Heart right ventricle (tissue), 16 donors: ENCODE measurements around the gene CEACAM19. TPM values are rescaled to one million over a fixed set of nuclear protein-coding genes. Genes with fewer than 3 reads are reported as not detected.
"Not testable (repeated sequence)": the region's sequence is repeated elsewhere in the genome, so short reads cannot be mapped to it uniquely, and the experiment has no call there.

Experiments used
- ATAC-seq, 8 donors: fragments of 200-7000 bp; cut with Tn5 transposase; one replicate each; pipeline ENCODE4 v1.9.1; 2020; ENCODE audit warnings: mild to moderate bottlenecking in 8 of 8, moderate library complexity in 8 of 8, moderate number of reproducible peaks in 1 of 8
- DNase-seq, 2 donors: peaks; one replicate each; pipeline ENCODE4 v3.0.0-alpha.2; 2020
- H3K27ac ChIP-seq, 10 donors: fragments of 200-600 bp; sonication (generic) in 2 of 10; one replicate each; pipeline versions ENCODE4 v1.5.0 to v1.8.0; 2020 to 2022; ENCODE audit warnings: mild to moderate bottlenecking in 3 of 10
- H3K27me3 ChIP-seq, 7 donors: fragments of 200-600 bp; one replicate each; pipeline ENCODE4 v1.8.0; 2021 to 2022; ENCODE audit warnings: mild to moderate bottlenecking in 2 of 7
- H3K36me3 ChIP-seq, 9 donors: fragments of 200-600 bp; sonication (generic) in 1 of 9; one replicate each; pipeline versions ENCODE4 v1.5.0 to v1.8.0; 2020 to 2022; ENCODE audit warnings: mild to moderate bottlenecking in 2 of 9
- H3K4me1 ChIP-seq, 9 donors: fragments of 200-600 bp; sonication (generic) in 1 of 9; one replicate each; pipeline versions ENCODE4 v1.5.0 to v1.8.0; 2020 to 2022; ENCODE audit warnings: mild to moderate bottlenecking in 4 of 9
- H3K4me3 ChIP-seq, 10 donors: fragments of 200-600 bp; sonication (generic) in 2 of 10; one replicate each; pipeline versions ENCODE4 v1.5.0 to v1.8.0; 2020 to 2022; ENCODE audit warnings: mild to moderate bottlenecking in 7 of 10, moderate library complexity in 2 of 10
- H3K9me3 ChIP-seq, 11 donors: fragments of 200-600 bp in 10 of 11; sonication (generic) in 2 of 11; one replicate each; pipeline versions ENCODE4 v1.5.0 to v1.8.0; 2013 to 2022; ENCODE audit warnings: mild to moderate bottlenecking in 2 of 11, control low read depth in 1 of 11, moderate library complexity in 1 of 11
- WGBS, 2 donors: extraction: QIAGEN DNeasy Blood & Tissue Kit; methylation state at CpG; one replicate each; pipeline ENCODE4 v1.1.7; 2013; ENCODE audit warnings: inconsistent platforms in 1 of 2; 5-methylcytosine and 5-hydroxymethylcytosine counted together
- intact Hi-C, 10 donors: fragments of 100-400 bp; cut with DNase I; formaldehyde crosslinking; loops; one replicate each; pipeline versions ENCODE4 v1.11.1 to v1.14.2; 2022
- polyA plus RNA-seq, 2 donors: library from polyadenylated mRNA; stranded (reverse); fragments of 200-250 nt; gene quantifications; one replicate each; pipeline ENCODE4 v1.2.3, GENCODE V29; 2013
- total RNA-seq, 10 donors: library from RNA; stranded (reverse); fragmentation: NEBNext Ultra II Directional in 3 of 10; extraction: Animal tissue kit (Norgen Biotek cat#: 25700) in 3 of 10; gene quantifications; one replicate each; pipeline versions ENCODE4 v1.2.1 to v1.2.4, GENCODE V29; 2021 to 2023
- TF ChIP-seq, protein P1 (sequence below), 9 donors: fragments of 200-600 bp; sonication (generic) in 2 of 9; IDR thresholded peaks; one replicate each; pipeline versions ENCODE4 v1.5.0 to v1.8.0; 2021 to 2022; ENCODE audit warnings: antibody characterized with exemption in 9 of 9, mild to moderate bottlenecking in 5 of 9, moderate library complexity in 1 of 9
- donor health status: Arrhythmogenic right ventricular cardiomyopathy.
- donor health status: ischemic (EF 13 %, LVEDD 7.1; RV severe dilation, severe dysfunction).
- donor health status: healthy with polysubstance abuse.
- donor health status: DM: no; HTN: yes; CAD: no.
- donor health status: DM: no; HTN: no; CAD: no.
- donor health status: ischemic (EF 25% LVEDD 6.9; RV normal size, moderate dysfunction).
- donor health status: ischemic (EF 25% LVEDD 5.7; RV mildly dilated, moderate dysfunction).
- donor health status: healthy.
- donor health status: DM: yes; HTN: yes; CAD: no.
- donor health status: Ischemic cardiomyopathy.
- donor health status: ischemic (EF 35%, LVEDD 5.7; RV mildly dilated, moderate dysfunction).
- donor health status: nonischemic (EF 11% LVEDD 7.7; RV severe dilation, severe dysfunction).
- donor health status: DM: yes; HTN: yes; CAD: no.
- donor health status: PGD.
- donor health status: ischemic (EF 29% LVEDD 5.4; RV normal size, mild dysfunction).
- donor health status: nonischemic (EF 23%, LVEDD 6.1; RV moderate dilation, normal function).

The CEACAM19 gene
- total and polyA plus RNA-seq, 12 donors: 3.3 to 36.8 (median 5.5) TPM

DNA sequence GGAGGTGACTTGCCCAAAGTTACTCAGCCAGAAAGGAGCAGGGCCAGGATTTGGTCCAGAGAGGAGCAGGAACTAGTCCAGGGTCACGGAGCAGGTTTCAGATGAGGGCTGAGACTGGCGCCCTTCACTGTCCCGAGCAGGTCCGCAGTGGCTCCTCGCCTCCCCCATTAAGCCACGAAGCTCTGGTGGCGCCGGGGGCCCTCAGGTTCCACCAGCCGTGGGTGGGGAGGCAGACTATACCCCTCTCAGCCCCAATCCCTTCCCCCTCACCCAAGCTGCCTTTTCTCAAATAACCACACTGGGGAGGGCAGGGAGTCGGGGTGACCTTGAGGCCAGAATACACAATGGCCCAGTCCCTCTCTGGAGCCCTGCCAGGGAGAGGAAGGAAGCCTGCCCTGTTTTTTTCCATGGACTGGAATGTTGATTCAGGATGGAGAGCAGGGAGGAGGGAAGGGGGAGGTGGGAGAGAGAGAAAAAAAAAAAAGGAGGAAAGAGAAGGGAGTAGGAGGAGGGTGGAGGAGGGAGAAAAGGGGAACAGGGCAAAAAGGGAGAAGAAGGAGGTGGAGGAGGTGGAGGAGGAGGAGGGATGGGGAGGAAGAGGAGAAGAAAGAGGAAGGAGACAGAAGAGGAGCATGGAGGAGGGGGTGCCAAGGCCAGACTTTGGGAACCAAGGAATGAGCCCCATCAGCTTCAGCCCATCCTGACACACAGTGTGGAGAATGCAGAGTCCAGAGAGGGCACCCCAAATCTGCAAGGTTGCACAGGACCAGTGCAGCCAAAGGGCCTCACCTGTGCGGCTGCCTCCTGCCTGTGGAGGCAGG is 47.4 kb downstream of the CEACAM19 start:
- Histone ChIP-seq H3K27me3 (no peaks in the 10 kb centered on the region), H3K9me3 (peaks cover 0 to 16% (median 7%) of the 10 kb centered on the region in 11 donors), H3K36me3 (no peaks in the 10 kb centered on the region), H3K4me1 (peaks cover 12 to 58% (median 48%) of the 10 kb centered on the region in 9 donors), H3K4me3 (peak overlapping the region in 9 of 10 donors; percentile 13 to 44 (median 34)), H3K27ac (peak overlapping the region; percentile 68 to 93 (median 84))
- peak; percentile 81 to 91 (median 85) for ATAC-seq
- TF ChIP-seq, protein P1, sequence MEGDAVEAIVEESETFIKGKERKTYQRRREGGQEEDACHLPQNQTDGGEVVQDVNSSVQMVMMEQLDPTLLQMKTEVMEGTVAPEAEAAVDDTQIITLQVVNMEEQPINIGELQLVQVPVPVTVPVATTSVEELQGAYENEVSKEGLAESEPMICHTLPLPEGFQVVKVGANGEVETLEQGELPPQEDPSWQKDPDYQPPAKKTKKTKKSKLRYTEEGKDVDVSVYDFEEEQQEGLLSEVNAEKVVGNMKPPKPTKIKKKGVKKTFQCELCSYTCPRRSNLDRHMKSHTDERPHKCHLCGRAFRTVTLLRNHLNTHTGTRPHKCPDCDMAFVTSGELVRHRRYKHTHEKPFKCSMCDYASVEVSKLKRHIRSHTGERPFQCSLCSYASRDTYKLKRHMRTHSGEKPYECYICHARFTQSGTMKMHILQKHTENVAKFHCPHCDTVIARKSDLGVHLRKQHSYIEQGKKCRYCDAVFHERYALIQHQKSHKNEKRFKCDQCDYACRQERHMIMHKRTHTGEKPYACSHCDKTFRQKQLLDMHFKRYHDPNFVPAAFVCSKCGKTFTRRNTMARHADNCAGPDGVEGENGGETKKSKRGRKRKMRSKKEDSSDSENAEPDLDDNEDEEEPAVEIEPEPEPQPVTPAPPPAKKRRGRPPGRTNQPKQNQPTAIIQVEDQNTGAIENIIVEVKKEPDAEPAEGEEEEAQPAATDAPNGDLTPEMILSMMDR (IDR thresholded peaks at IDR 0.05): no peak
- DNase-seq: peak; percentile 75 to 89
- WGBS, 2 donors: 12 to 14% methylated on average over 11 of the region's 11 CpGs
- intact Hi-C loops: loop anchor here in 2 of 10 donors (1.0 to 2.0 kb wide), 2 partner anchors 26 to 30 kb away; no protein-coding TSS in a partner anchor

- intact Hi-C loops: loop anchor here in 1 of 10 donors (2.0 kb wide), 1 partner anchor 30 kb away; no protein-coding TSS in a partner anchor
- 74 to 80% methylated on average over 8 of the region's 8 CpGs for WGBS, 2 donors
- peak overlapping the region in 9 of 10 donors; percentile 70 to 93 (median 85) for H3K27ac ChIP-seq
- H3K36me3 ChIP-seq: no peaks in the 10 kb centered on the region
- ATAC-seq (no peak), DNase-seq (no peak)
- no peaks in the 10 kb centered on the region for H3K27me3 ChIP-seq
- TF ChIP-seq, protein P1 (IDR thresholded peaks at IDR 0.05): no peak
- peaks cover 0 to 16% (median 7%) of the 10 kb centered on the region in 11 donors for H3K9me3 ChIP-seq
- H3K4me1 ChIP-seq: peaks cover 17 to 64% (median 54%) of the 10 kb centered on the region in 9 donors
- no peak overlapping the region for H3K4me3 ChIP-seq
Observed at GRCh38 chr19:44719262-44719701, 48.0 kb downstream of the CEACAM19 start.

DNA sequence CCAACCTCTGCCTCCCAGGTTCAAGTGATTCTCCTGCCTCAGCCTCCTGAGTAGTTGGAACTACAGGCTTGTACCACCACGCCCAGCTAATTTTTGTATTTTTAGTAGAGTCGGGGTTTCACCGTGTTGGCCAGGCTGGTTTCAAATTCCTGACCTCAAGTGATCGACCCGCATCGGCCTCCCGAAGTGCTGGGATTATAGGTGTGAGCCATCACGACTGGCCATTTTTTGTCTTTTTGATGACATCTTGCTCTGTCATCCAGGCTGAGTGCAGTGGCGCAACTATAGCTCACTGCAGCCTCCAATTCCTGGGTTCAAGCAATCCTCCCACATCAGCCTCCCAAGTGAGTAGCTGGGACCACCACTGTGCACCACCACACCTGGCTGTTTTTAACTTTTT is 49.1 kb downstream of the CEACAM19 start:
- intact Hi-C loops: loop anchor here in 7 of 10 donors (5.0 to 10.0 kb wide), 3 partner anchors 33 to 124 kb away; partner anchors contain the start of gene NECTIN2 (in 2 of the 7)
- 95 to 96% methylated on average over 9 of the region's 9 CpGs for WGBS, 2 donors

GRCh38 chr19:44720945-44721344 is 49.7 kb downstream of the CEACAM19 start:
- no peaks in the 10 kb centered on the region for H3K27me3 ChIP-seq
- no peak for ATAC-seq
- no peak overlapping the region for H3K4me3 ChIP-seq
- WGBS, 2 donors: 75 to 79% methylated on average over 6 of the region's 6 CpGs
- TF ChIP-seq, protein P1 (IDR thresholded peaks at IDR 0.05): no peak
- H3K27ac ChIP-seq: peak overlapping the region in 2 of 10 donors; percentile 24 to 31
- H3K9me3 ChIP-seq: peaks cover 0 to under 1% (median 0%) of the 10 kb centered on the region in 11 donors
- intact Hi-C loops: loop anchor here in 7 of 10 donors (5.0 to 10.0 kb wide), 3 partner anchors 34 to 124 kb away; partner anchors contain the start of gene NECTIN2 (in 2 of the 7)
- H3K36me3 ChIP-seq: no peaks in the 10 kb centered on the region
- no peak for DNase-seq
- H3K4me1 ChIP-seq: peaks cover 19 to 81% (median 70%) of the 10 kb centered on the region in 9 donors

More for the DNA sequence above, 49.1 kb downstream of the CEACAM19 start:
- H3K9me3 ChIP-seq, H3K36me3 ChIP-seq, DNase-seq, ATAC-seq, H3K27me3 ChIP-seq, H3K4me3 ChIP-seq: not testable (repeated sequence)
- Histone ChIP-seq H3K4me1 (peaks cover 19 to 75% (median 65%) of the 10 kb centered on the region in 9 donors), H3K27ac (peak overlapping the region in 1 of 10 donors; percentile 24)

DNA sequence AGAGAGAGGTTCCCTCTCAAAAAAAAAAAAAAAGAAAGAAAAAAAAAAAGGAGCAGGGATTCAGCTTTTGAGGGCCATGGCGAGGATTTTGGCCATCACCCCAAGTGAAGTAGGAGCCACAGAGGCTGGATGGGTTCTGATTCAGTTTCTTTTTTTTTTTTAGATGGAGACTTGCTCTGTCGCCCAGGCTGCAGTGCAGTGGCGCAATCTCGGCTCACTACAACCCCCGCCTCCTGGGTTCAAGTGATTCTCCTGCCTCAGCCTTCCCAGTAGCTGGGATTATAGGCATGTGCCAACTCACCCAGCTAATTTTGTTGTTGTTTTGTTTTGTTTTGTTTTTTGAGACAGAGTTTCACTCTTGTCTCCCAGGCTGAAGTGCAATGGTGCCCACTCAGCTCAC is 50.1 kb downstream of the CEACAM19 start:
- WGBS, 2 donors: 87 to 90% methylated on average over 5 of the region's 5 CpGs

More for the DNA sequence above, 50.1 kb downstream of the CEACAM19 start:
- Histone ChIP-seq H3K27ac (peak overlapping the region in 3 of 10 donors; percentile 30 to 66 (median 60)), H3K4me1 (peaks cover 19 to 82% (median 70%) of the 10 kb centered on the region in 9 donors)
- H3K9me3 ChIP-seq, H3K27me3 ChIP-seq, DNase-seq, ATAC-seq, H3K4me3 ChIP-seq, H3K36me3 ChIP-seq: not testable (repeated sequence)
- intact Hi-C loops: loop anchor here in 7 of 10 donors (5.0 to 10.0 kb wide), 3 partner anchors 34 to 123 kb away; partner anchors contain the start of gene NECTIN2 (in 2 of the 7)
